GM12865 (cell line): Measurements from ENCODE around the gene ERVW-1.
"Not testable (repeated sequence)": the region's sequence is repeated elsewhere in the genome, so short reads cannot be mapped to it uniquely, and the experiment has no call there.

ENCODE experiments used
- DNase-seq: peaks from one replicate; pipeline ENCODE4 v3.0.0; 2010; ENCODE audit warnings: low read depth
- H3K4me3 ChIP-seq: 2 replicates; pipeline ENCODE4 v1.5.1; 2011; ENCODE audit warnings: mild to moderate bottlenecking, low read depth, low read length, control low read depth
- TF ChIP-seq, protein P1 (sequence below): IDR thresholded peaks from 2 replicates; pipeline ENCODE4 v1.5.1; 2011; ENCODE audit warnings: low read length, control low read depth, low read depth, inconsistent platforms; ENCODE audit not compliant: insufficient read depth; ENCODE audit errors: missing control alignments

ERVW-1 gene, protein sequence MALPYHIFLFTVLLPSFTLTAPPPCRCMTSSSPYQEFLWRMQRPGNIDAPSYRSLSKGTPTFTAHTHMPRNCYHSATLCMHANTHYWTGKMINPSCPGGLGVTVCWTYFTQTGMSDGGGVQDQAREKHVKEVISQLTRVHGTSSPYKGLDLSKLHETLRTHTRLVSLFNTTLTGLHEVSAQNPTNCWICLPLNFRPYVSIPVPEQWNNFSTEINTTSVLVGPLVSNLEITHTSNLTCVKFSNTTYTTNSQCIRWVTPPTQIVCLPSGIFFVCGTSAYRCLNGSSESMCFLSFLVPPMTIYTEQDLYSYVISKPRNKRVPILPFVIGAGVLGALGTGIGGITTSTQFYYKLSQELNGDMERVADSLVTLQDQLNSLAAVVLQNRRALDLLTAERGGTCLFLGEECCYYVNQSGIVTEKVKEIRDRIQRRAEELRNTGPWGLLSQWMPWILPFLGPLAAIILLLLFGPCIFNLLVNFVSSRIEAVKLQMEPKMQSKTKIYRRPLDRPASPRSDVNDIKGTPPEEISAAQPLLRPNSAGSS

DNA sequence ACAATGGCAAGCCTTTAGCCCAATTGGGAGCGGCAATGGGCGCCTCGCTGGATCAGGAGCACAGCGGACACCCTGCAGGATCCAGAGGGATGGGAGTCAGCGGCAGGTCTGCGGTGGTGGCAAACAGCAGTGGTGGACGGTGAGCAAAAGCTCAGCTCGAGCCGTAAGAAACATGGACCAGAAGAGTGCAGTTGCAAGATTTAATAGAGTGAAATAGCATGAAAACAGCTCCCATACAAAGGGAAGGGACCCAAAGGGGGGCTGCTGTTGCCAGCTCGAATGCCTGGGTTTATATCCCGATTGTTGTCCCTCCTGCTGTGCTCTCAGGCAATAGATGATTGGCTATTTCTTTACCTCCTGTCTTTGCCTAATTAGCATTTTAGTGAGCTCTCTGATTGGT lies at the start of gene ERVW-1:
TSS of gene ERVW-1 (minus strand) at position 266 of the 400 bp plus-strand sequence. CDS start 7,565 bp downstream, outside the sequence.
- not testable (repeated sequence) for H3K4me3 ChIP-seq

DNA sequence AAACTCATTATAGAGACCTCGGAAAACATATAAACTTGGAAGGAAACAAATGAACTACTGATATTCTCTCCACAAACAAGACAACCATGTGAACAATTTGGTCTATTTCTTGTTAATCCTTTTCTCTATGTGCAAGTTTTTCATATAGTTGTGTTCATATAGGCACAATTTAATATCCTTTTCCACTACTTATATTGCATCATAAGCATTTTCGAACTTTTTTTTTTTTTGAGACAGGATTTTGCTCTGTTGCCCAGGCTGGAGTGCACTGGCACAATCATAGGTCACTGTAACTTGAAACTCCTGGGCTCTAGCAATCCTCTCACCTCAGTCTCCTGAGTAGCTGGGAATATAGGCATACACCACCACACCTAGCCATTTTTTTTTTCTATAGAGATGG lies 45.4 kb upstream of the ERVW-1 start:
- TF ChIP-seq, protein P1, sequence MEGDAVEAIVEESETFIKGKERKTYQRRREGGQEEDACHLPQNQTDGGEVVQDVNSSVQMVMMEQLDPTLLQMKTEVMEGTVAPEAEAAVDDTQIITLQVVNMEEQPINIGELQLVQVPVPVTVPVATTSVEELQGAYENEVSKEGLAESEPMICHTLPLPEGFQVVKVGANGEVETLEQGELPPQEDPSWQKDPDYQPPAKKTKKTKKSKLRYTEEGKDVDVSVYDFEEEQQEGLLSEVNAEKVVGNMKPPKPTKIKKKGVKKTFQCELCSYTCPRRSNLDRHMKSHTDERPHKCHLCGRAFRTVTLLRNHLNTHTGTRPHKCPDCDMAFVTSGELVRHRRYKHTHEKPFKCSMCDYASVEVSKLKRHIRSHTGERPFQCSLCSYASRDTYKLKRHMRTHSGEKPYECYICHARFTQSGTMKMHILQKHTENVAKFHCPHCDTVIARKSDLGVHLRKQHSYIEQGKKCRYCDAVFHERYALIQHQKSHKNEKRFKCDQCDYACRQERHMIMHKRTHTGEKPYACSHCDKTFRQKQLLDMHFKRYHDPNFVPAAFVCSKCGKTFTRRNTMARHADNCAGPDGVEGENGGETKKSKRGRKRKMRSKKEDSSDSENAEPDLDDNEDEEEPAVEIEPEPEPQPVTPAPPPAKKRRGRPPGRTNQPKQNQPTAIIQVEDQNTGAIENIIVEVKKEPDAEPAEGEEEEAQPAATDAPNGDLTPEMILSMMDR = no peak
- DNase-seq = no peak
- no peak overlapping the region for H3K4me3 ChIP-seq

More for the DNA sequence above, at the start of gene ERVW-1:
- not testable (repeated sequence) for DNase-seq

GRCh38 chr7:92520024-92520423 lies 42.3 kb upstream of the ERVW-1 start:
- H3K4me3 ChIP-seq = no peak overlapping the region
- no peak for DNase-seq
- TF ChIP-seq, protein P1 = no peak

DNA sequence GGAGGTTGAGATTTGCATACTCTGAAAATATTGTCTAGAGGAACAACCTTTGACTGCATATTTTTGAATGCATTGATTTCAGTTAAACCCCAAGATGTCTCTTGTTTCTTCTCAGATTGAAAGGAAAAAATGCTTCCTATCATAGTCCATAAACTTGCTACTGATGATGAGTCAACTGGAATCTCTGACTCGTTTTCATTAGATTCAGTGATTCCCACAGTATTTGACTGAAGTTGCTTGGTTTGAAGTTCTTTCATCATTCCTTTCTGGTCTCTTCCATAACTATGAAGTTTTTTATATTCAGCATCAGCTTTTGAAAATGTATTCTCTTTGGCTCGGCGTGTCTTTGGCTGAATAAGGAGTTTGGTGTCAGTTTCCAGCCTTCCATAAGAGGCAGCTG lies 39.9 kb upstream of the ERVW-1 start:
- no peak for DNase-seq
- no peak overlapping the region for H3K4me3 ChIP-seq

DNA sequence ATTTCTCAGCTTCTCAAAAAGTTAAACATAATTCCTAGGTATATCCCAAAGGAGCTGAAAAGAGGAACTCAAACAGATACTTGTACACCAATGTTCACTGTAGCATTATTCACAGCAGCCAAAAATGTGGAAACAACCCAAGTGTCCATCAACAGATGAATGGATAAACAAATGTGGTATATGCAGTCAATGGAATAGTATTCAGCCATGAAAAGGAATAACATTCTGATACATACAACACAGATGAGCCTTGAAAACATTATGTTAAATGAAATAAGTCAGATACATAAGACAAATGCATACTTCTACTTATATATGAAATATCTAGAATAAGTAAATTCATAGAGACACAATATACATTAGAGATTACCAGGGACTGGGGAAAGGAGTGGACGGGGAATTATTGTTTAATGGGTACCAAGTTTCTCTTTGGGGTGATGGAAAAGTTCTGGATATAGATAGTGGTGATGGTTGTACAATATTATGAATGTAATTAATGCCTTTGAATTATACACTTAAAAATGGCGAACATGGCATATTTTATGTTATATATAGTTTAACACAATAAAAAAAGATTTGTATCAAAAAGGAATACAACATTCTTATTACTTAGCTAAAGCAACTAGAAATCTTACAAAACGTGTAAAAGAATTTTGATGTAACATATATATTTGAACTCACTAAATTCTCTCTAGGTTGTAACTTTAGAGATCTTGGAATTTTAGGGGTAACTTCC lies 35.6 kb upstream of the ERVW-1 start:
- TF ChIP-seq, protein P1 = no peak
- no peak overlapping the region for H3K4me3 ChIP-seq
- DNase-seq = no peak

More for the DNA sequence above, 39.9 kb upstream of the ERVW-1 start:
- TF ChIP-seq, protein P1 = no peak

DNA sequence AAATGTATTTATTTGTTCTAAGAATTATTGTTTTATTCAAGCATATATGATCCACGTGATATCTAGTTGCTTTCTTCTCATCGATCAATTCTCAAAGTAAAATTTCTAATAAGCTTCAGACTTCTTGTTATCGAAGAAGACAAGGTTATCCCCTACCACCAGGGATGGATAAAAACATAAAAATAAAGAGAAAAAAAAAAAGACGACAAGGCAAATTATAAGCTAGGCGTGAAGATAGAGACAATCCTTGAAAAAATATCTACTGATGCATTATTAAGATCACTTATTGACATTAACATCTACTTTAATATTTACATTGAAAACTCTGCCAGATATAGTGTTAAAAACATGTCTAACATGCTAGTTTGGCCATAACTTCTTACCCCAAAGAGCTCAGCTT lies 31.2 kb upstream of the ERVW-1 start:
- TF ChIP-seq, protein P1 = no peak
- no peak overlapping the region for H3K4me3 ChIP-seq
- no peak for DNase-seq

DNA sequence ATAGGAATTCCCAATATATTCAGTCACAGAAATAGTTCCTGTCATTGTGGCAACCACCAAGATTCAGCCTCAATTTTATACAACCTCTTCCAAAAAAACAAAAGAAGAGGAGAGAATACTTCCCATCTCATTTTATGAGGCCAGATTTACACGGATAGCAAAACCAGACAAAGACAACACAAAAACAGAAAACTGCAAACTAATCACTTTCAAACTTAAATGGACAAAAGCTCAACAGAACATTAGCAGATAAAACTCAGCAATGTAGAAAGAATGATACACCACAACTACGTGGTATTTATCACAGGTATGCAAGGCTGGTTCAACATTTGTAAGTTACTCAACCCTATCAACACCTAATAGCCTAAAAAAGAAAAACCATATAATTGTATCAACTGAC lies 28.6 kb upstream of the ERVW-1 start:
- no peak for DNase-seq
- no peak overlapping the region for H3K4me3 ChIP-seq
- TF ChIP-seq, protein P1 = no peak
